SK-N-SH (cell line): Measurements from ENCODE around the gene ORC3. TPM values are rescaled to one million over a fixed set of nuclear protein-coding genes. Genes with fewer than 3 reads are reported as not detected.
"Not testable (repeated sequence)": the region's sequence is repeated elsewhere in the genome, so short reads cannot be mapped to it uniquely, and the experiment has no call there.

Experiments
- CTCF ChIA-PET: fragments of 300-600, 350-600 bp; formaldehyde crosslinking; extraction: SDS; loops from one replicate; lab custom pipeline; 2021; lab: Yijun Ruan, JAX
- POLR2A ChIA-PET: fragments of 350-600 bp; sonication (Branson Sonifier 250); formaldehyde crosslinking; extraction: SDS; loops from one replicate; lab custom pipeline; 2020; ENCODE audit warnings: antibody characterized with exemption, inconsistent platforms; lab: Yijun Ruan, JAX
- DNase-seq: peaks from one replicate; pipeline ENCODE4 v3.0.0; 2012
- H2AFZ ChIP-seq: fragments of 200-600 bp; sonication (generic); 2 replicates; pipeline ENCODE4 v1.8.1; 2016; ENCODE audit warnings: antibody characterized with exemption, mild to moderate bottlenecking, low read depth
- H3F3A ChIP-seq: fragments of 200-600 bp; sonication (generic); replicated peaks from 2 replicates; pipeline ENCODE3; 2016; ENCODE audit warnings: antibody characterized with exemption, mild to moderate bottlenecking; ENCODE audit not compliant: insufficient read depth
- H3K27ac ChIP-seq, 2 experiments: fragments of 200-500 bp in 1 of 2; fragments of 200-600 bp in 1 of 2; sonication (Bioruptor generic) in 1 of 2; sonication (generic), shearing (Covaris generic) in 1 of 2; 2 replicates each; pipeline versions ENCODE4 v1.5.1 to v1.6.1; 2014 to 2016; ENCODE audit warnings: low read depth in 2 of 2, inconsistent platforms in 1 of 2, low read length in 1 of 2, mild to moderate bottlenecking in 1 of 2, mixed read lengths in 1 of 2
- H3K27me3 ChIP-seq: fragments of 200-600 bp; sonication (generic), shearing (Covaris generic); 2 replicates; pipeline ENCODE4 v1.6.1; 2016; ENCODE audit warnings: mixed run types; ENCODE audit not compliant: insufficient read depth
- H3K36me3 ChIP-seq, 2 experiments: fragments of 200-500 bp in 1 of 2; fragments of 200-600 bp in 1 of 2; sonication (Bioruptor generic) in 1 of 2; sonication (generic) in 1 of 2; replicated peaks in 1 of 2; 2 replicates each; pipeline versions ENCODE3 to v1.5.1; 2014 to 2016; ENCODE audit warnings: low read length in 1 of 2, mild to moderate bottlenecking in 1 of 2; ENCODE audit not compliant: insufficient read depth in 2 of 2, control insufficient read depth in 1 of 2
- H3K4me1 ChIP-seq, 2 experiments: fragments of 200-500 bp in 1 of 2; fragments of 200-600 bp in 1 of 2; sonication (Bioruptor generic) in 1 of 2; sonication (generic), shearing (Covaris generic) in 1 of 2; 2 replicates each; pipeline versions ENCODE4 v1.5.1 to v1.6.1; 2014 to 2016; ENCODE audit warnings: low read depth in 1 of 2, low read length in 1 of 2, mixed run types in 1 of 2; ENCODE audit not compliant: insufficient read depth in 2 of 2, control insufficient read depth in 1 of 2
- H3K4me2 ChIP-seq: fragments of 200-600 bp; sonication (generic), shearing (Covaris generic); 2 replicates; pipeline ENCODE4 v1.6.1; 2017; ENCODE audit warnings: mixed run types
- H3K4me3 ChIP-seq, 2 experiments: fragments of 200-500 bp in 1 of 2; fragments of 200-600 bp in 1 of 2; sonication (Bioruptor generic) in 1 of 2; sonication (generic), shearing (Covaris generic) in 1 of 2; 2 replicates each; pipeline versions ENCODE4 v1.5.1 to v1.8.1; 2014 to 2016; ENCODE audit warnings: low read depth in 2 of 2, inconsistent platforms in 1 of 2, low read length in 1 of 2, mild to moderate bottlenecking in 1 of 2, mixed read lengths in 1 of 2, moderate library complexity in 1 of 2
- H3K79me2 ChIP-seq: fragments of 200-600 bp; sonication (generic); 2 replicates; pipeline ENCODE4 v1.8.1; 2017; ENCODE audit warnings: mild to moderate bottlenecking; ENCODE audit not compliant: insufficient read depth
- H3K9ac ChIP-seq: fragments of 200-600 bp; sonication (generic); 2 replicates; pipeline ENCODE4 v1.6.1; 2017; ENCODE audit warnings: mixed run types
- H3K9me2 ChIP-seq: fragments of 200-600 bp; sonication (generic); 2 replicates; pipeline ENCODE4 v1.6.1; 2017; ENCODE audit warnings: mixed run types
- H3K9me3 ChIP-seq: fragments of 200-600 bp; sonication (generic); 2 replicates; pipeline ENCODE4 v1.6.1; 2017; ENCODE audit warnings: mixed run types, mild to moderate bottlenecking, moderate library complexity
- H4K20me1 ChIP-seq: fragments of 200-600 bp; sonication (generic); 2 replicates; pipeline ENCODE4 v1.6.1; 2017; ENCODE audit warnings: mild to moderate bottlenecking, mixed run types; ENCODE audit not compliant: insufficient read depth
- GABPA ChIP-seq: IDR thresholded peaks from 2 replicates; pipeline ENCODE4 v1.4.0; 2012; ENCODE audit warnings: low read depth, mild to moderate bottlenecking
- IRF3 ChIP-seq: fragments of 150-350 bp; IDR thresholded peaks from 2 replicates; pipeline ENCODE4 v1.6.1; 2016; ENCODE audit warnings: mild to moderate bottlenecking, low read depth, low read length
- MXI1 ChIP-seq: IDR thresholded peaks from 2 replicates; pipeline ENCODE4 v1.6.1; 2012; ENCODE audit warnings: mild to moderate bottlenecking, low read depth, low read length, improper control_type of control experiment
- POLR2AphosphoS5 ChIP-seq: IDR thresholded peaks from 2 replicates; pipeline ENCODE4 v1.6.1; 2012; ENCODE audit warnings: low read depth, low read length
- SMC3 ChIP-seq: IDR thresholded peaks from 2 replicates; pipeline ENCODE4 v1.6.1; 2012; ENCODE audit warnings: low read depth, low read length, improper control_type of control experiment
- TEAD4 ChIP-seq: IDR thresholded peaks from 2 replicates; pipeline ENCODE4 v1.4.0; 2012; ENCODE audit warnings: mild to moderate bottlenecking, borderline replicate concordance; ENCODE audit not compliant: insufficient read depth
- USF2 ChIP-seq: fragments of 150-350 bp; IDR thresholded peaks from 2 replicates; pipeline ENCODE4 v1.6.1; 2017; ENCODE audit warnings: antibody characterized with exemption, low read length, low read depth, borderline replicate concordance
- WGBS: methylation state at CpG from one replicate; pipeline ENCODE4 v1.1.6; 2017; ENCODE audit warnings: low lambda C conversion rate; 5-methylcytosine and 5-hydroxymethylcytosine counted together
- polyA plus RNA-seq, 3 experiments: library from polyadenylated mRNA; depleted of rRNA; stranded (reverse); fragments of >200 nt; gene quantifications; 2 replicates each; pipeline ENCODE4 v1.2.3, GENCODE V29; 2012
- TF ChIP-seq, protein P1 (sequence below): IDR thresholded peaks from 2 replicates; pipeline ENCODE4 v1.4.0; 2012; ENCODE audit warnings: low read depth, borderline replicate concordance
- TF ChIP-seq, protein P2 (sequence below): fragments of 200-600 bp; sonication (generic); IDR thresholded peaks from 2 replicates; pipeline ENCODE4 v1.6.1; 2017; ENCODE audit warnings: antibody characterized with exemption, mild to moderate bottlenecking, moderate library complexity
- TF ChIP-seq, protein P3 (sequence below): IDR thresholded peaks from 2 replicates; pipeline ENCODE4; 2012

ORC3 gene
- polyA plus RNA-seq, 1 of the 3 experiments (the other 2 are of a cell fraction), result 13.3 TPM

DNA sequence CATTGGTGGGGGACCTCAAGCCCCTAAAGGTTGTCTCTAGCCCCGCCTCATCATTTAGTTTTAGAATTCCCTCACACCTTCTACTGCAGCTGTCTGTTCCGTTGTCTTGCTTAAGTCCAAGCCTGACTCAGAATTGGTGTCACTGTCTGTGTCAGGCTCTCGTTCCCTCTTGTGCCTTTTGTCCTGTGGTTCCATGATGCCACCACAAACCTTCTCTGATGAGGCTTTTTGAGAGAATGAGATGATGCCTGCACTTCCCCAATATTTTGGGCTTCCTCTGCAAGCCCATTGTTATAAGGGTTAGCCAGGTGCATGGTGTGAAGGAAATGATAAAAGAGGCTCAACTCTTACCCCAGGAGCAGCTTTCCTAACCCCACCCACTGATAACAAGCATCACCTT, 120.2 kb downstream of the ORC3 start:
- Histone ChIP-seq H3K4me2 (no peak overlapping the region), H2AFZ (no peak overlapping the region), H4K20me1 (no peaks in the 10 kb centered on the region), H3K79me2 (no peaks in the 10 kb centered on the region), H3K36me3 (no peaks in the 10 kb centered on the region), H3K27me3 (no peaks in the 10 kb centered on the region), H3K27ac (no peak overlapping the region), H3K9ac (no peak overlapping the region), H3F3A (peaks cover 26% of the 10 kb centered on the region), H3K4me3 (no peak overlapping the region), H3K9me3 (no peaks in the 10 kb centered on the region), H3K4me1 (peaks cover 0 to 15% of the 10 kb centered on the region in 2 experiments; a peak in 1 of 4 replicates), H3K9me2 (no peaks in the 10 kb centered on the region)
- ChIA-PET CTCF (no interaction called here), POLR2A (no interaction called here)
- WGBS, result 96% methylated on average over 3 of the region's 3 CpGs
- TF ChIP-seq IRF3 (no peak), MXI1 (no peak), TEAD4 (no peak), POLR2AphosphoS5 (no peak), SMC3 (no peak), GABPA (no peak), USF2 (no peak)
- TF ChIP-seq, protein P1, sequence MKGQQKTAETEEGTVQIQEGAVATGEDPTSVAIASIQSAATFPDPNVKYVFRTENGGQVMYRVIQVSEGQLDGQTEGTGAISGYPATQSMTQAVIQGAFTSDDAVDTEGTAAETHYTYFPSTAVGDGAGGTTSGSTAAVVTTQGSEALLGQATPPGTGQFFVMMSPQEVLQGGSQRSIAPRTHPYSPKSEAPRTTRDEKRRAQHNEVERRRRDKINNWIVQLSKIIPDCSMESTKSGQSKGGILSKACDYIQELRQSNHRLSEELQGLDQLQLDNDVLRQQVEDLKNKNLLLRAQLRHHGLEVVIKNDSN, result no peak
- TF ChIP-seq, protein P2, sequence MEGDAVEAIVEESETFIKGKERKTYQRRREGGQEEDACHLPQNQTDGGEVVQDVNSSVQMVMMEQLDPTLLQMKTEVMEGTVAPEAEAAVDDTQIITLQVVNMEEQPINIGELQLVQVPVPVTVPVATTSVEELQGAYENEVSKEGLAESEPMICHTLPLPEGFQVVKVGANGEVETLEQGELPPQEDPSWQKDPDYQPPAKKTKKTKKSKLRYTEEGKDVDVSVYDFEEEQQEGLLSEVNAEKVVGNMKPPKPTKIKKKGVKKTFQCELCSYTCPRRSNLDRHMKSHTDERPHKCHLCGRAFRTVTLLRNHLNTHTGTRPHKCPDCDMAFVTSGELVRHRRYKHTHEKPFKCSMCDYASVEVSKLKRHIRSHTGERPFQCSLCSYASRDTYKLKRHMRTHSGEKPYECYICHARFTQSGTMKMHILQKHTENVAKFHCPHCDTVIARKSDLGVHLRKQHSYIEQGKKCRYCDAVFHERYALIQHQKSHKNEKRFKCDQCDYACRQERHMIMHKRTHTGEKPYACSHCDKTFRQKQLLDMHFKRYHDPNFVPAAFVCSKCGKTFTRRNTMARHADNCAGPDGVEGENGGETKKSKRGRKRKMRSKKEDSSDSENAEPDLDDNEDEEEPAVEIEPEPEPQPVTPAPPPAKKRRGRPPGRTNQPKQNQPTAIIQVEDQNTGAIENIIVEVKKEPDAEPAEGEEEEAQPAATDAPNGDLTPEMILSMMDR, result no peak
- TF ChIP-seq, protein P3, sequence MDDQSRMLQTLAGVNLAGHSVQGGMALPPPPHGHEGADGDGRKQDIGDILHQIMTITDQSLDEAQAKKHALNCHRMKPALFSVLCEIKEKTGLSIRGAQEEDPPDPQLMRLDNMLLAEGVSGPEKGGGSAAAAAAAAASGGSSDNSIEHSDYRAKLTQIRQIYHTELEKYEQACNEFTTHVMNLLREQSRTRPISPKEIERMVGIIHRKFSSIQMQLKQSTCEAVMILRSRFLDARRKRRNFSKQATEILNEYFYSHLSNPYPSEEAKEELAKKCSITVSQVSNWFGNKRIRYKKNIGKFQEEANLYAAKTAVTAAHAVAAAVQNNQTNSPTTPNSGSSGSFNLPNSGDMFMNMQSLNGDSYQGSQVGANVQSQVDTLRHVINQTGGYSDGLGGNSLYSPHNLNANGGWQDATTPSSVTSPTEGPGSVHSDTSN, result no peak
- DNase-seq, result no peak

DNA sequence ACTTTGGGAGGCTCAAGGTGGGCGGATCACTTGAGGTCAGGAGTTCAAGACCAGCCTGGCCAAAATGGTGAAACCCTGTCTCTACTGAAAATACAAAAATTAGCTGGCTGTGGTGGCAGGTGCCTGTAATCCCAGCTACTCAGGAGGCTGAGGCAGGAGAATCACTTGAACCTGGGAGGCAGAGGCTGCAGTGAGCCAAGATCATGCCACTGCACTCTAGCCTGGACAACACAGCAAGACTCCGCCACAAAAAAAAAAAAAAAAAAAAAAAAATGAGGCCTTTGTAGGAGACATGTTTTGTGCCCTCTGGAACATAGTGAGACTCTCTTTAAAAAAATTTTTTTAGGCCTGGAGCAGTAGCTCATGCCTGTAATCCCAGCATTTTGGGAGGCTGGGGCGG, 122.8 kb downstream of the ORC3 start:
- H3K9me2 ChIP-seq, POLR2A ChIA-PET, H3K27me3 ChIP-seq, H3K4me3 ChIP-seq, H4K20me1 ChIP-seq, H2AFZ ChIP-seq, H3K4me2 ChIP-seq, H3K27ac ChIP-seq, H3K9ac ChIP-seq, CTCF ChIA-PET, DNase-seq, H3K79me2 ChIP-seq, H3F3A ChIP-seq, H3K9me3 ChIP-seq, H3K4me1 ChIP-seq, H3K36me3 ChIP-seq: not testable (repeated sequence)
- 91% methylated on average over 3 of the region's 3 CpGs for WGBS
